ENCODE results near the gene GXYLT1.
A peak's percentile ranks its signal among the peaks of the same experiment; 100 is the strongest.

DNA sequence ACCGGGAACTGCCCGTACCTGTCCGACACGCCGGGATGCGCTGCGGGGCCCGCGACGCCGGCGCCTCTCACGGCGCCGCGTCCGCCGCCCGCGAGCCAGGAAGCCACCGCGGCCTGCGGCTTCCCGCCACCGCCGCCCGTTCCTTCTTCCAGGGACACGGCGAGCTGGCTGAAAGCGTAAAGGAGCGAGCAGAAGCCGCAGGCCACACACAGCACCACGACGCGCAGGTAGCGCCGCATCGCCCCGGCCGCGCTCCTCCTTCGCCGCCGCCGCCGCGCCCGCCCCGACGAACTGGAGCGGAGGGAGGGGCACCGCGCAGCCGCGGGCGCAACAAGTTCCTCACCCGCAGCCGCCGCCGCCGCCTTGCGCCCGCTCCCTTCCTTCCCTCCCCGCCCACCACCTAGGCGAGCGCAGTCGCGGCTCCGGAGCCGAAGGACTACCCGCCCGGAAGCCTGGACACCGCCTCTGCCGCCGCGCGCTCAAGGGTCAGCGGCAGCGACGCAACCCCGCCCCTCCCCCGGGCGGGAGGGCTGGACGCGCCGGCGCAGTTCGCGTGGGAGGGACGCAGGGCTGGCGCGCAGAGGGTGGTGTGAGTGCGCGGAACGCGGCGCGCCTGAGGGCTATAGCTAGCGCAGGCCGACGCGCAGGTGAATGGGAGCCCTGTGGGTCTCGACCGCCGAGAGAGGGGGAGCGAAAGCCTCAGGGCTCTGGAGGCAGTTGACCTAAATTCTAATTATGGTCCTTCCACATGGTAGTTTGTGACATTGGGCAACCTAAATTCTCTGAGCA is at the start of gene GXYLT1:
- TF ChIP-seq MYC (IDR thresholded peaks at IDR 0.05; ENCODE audit: low read depth, low read length) (no peak), POLR2A (IDR thresholded peaks at IDR 0.05; ENCODE audit: low read depth, low read length) (peak; percentile 54), POLR2AphosphoS5 (IDR thresholded peaks at IDR 0.05; ENCODE audit: insufficient read depth, low read depth, low read length) (peak; percentile 80), JUN (IDR thresholded peaks at IDR 0.05; ENCODE audit: borderline replicate concordance, insufficient read depth, insufficient read length, low read depth) (no peak), GATA2 (IDR thresholded peaks at IDR 0.05; ENCODE audit: insufficient read depth, insufficient read length, low read depth, low read length) (no peak)
- TF ChIP-seq, protein P1, sequence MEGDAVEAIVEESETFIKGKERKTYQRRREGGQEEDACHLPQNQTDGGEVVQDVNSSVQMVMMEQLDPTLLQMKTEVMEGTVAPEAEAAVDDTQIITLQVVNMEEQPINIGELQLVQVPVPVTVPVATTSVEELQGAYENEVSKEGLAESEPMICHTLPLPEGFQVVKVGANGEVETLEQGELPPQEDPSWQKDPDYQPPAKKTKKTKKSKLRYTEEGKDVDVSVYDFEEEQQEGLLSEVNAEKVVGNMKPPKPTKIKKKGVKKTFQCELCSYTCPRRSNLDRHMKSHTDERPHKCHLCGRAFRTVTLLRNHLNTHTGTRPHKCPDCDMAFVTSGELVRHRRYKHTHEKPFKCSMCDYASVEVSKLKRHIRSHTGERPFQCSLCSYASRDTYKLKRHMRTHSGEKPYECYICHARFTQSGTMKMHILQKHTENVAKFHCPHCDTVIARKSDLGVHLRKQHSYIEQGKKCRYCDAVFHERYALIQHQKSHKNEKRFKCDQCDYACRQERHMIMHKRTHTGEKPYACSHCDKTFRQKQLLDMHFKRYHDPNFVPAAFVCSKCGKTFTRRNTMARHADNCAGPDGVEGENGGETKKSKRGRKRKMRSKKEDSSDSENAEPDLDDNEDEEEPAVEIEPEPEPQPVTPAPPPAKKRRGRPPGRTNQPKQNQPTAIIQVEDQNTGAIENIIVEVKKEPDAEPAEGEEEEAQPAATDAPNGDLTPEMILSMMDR (IDR thresholded peaks at IDR 0.05; ENCODE audit: extremely low read depth in 1 of 2, insufficient read depth in 1 of 2, low read depth in 1 of 2, low read length in 2 of 2), result no peak
